GM18873 (cell line): ENCODE measurements around the gene RAB8A.
"Not testable (repeated sequence)": the region's sequence is repeated elsewhere in the genome, so short reads cannot be mapped to it uniquely, and the experiment has no call there.

ENCODE experiments used
- ATAC-seq: cut with Tn5 transposase; IDR thresholded peaks from one replicate; pipeline ENCODE4 v1.9.1; 2021; ENCODE audit warnings: mild to moderate bottlenecking, moderate library complexity, moderate number of reproducible peaks; ENCODE audit not compliant: unreplicated experiment, low FRiP score

The RAB8A gene

DNA sequence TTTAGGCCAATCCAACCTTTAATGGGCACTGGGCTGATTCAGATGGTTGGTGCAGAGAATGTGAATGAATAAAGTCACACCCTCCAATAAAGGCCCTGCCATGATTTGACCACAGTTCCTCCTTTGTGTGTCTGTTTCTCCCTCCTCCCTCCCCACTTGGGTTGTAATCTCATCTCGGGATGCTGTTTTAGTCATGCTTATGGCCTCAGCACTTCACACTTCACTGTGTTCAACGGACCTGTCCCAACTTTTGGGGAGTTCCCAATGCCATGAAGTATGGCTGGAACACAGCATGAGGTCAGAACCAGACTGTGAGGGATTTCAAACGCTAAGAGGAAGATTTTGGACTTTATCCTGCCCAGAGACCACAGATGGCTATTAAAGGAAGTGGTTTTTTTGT is 5.6 kb upstream of the RAB8A start:
- no peak for ATAC-seq

DNA sequence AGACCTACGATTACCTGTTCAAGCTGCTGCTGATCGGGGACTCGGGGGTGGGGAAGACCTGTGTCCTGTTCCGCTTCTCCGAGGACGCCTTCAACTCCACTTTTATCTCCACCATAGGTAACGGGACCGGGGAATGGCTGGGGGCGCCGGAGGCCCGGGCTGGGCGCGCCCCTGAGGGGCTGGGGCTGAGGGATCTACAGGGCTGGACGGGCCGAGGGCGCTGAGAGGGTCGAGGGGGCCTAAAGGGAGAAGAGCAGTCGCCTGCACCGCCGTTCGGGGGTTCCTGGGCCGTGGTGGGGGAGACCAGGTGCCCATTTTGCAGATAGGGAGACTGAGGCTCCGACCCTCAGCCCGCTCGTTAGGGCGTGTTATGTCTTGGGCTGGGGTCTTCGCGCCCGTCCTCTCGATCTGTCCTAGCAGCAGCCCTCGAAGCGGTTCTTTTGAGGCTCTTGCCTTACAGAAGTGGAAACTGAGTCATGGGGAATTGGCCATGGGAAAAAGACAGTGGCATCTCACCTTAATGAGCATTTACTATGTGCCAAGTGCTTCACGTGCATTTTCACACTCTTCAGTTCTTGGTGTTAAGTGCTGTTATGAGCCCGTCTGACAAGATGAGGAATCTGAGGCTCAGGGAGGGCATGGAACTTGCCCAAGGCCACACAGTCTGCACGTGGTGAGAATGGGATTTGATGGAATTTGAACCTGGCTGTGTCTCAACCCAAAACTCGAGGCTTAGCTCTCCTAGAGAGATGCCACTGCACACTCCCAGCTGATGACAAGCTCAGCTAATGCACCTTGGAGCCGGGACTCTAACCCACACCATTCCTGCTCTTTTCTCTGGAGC is 442 bp downstream of the RAB8A start:
- no peak for ATAC-seq

DNA sequence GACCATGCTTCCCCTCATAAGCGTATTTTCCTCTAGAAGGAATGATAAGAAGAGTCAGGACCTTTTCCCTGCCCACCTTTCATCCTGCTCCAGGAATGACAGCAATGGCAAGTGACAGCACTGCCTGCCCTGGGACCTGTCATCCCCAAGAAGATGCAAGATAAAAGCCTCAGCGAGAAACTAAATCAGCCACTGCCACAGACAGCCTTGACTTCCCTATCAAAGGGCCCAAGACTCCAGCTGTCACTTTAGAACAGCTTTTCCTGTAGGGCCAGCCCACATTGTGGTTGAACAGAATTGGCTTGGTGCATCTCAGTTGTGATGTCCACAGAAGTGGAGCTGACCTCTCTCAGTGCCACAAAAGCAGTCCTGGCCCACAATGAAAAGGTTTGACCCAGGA is 1.1 kb downstream of the RAB8A start:
- ATAC-seq: no peak

GRCh38 chr19:16113727-16114126 is 2.0 kb downstream of the RAB8A start:
- ATAC-seq: no peak

- ATAC-seq: no peak
Measured at GRCh38 chr19:16115301-16116039, 3.8 kb downstream of the RAB8A start.

GRCh38 chr19:16116067-16116466 is 4.4 kb downstream of the RAB8A start:
- ATAC-seq: no peak

- no peak for ATAC-seq
Measured at GRCh38 chr19:16117594-16118033, 5.9 kb downstream of the RAB8A start.

DNA sequence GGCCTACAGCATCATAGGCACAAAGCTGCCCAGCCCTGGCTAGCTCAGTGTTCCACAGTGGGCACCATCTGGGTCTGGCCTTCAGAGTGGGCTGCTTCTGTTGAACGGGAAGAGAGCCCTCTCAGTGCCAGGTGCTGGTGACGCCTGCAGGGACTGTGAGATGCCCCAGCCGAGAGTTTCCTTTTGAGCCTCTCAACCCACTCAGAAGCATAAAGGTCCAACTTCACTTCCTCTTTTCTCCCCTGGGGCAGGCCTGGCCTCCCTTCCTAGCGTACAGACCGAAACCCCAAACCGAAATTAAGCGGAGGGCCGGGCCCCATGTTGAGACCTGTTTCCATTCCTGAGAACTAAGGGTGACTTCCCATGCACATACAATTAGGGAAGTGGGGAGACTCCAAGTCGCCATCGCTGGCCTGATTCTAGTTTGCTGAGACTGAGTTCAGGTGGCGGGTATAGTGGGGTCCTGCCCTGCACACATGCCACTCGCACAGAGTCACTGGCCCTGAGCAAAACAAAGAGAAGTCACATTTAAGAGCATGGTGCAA is 6.9 kb downstream of the RAB8A start:
- ATAC-seq: peak; percentile 63

DNA sequence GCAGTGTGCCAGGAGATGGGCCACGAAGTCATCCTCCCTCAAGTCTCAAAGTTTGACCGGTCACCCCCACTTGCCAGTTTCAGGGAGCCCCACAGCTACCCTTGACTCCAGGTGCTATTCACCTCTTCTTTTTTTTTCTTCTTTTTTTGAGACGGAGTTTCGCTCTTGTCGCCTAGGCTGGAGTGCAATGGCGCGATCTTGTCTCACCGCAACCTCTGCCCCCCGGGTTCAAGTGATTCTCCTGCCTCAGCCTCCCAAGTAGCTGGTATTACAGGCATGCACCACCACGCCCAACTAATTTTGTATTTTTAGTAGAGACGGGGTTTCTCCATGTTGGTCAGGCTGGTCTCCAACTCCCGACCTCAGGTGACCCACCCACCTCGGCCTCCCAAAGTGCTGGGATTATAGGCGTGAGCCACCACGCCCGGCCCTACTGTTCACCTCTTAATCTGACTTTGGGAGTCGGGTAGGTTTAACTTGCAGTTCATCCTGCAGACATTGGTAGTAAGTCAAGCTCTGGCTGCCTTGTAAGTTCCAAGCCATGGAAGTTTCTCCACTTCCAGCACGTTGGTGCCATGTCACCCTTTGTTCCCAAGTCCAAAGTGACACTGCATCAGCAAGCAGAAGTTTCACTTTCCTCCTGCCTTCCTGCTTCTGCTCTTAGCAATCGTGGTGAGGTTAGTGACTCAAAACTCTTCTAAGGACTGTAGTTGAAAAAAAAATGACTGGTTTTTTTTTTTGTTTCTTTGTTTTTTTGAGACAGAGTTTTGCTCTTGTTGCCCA is 7.6 kb downstream of the RAB8A start:
- ATAC-seq: not testable (repeated sequence)

DNA sequence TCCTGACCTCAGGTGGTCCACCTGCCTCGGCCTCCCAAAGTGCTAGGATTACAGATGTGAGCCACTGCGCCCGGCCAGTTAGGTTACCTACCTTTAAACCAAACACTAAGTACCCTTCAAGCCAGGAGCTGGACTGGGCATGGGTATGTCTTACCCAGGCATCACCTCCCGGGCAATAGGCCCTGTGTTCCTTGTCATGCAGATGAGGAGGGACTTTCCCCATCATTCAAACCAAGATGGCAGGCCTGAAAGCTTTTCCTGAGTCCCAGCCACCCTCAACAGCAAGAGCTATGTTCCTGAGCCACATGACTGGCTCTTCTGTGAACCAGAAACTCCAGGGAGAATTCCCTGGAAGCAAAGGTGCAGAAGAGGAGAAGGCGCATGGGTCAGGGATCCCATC is 9.5 kb downstream of the RAB8A start:
- no peak for ATAC-seq

- no peak for ATAC-seq
Measured at GRCh38 chr19:16121967-16122366, 10.3 kb downstream of the RAB8A start.

GRCh38 chr19:16124953-16125352 is 13.3 kb downstream of the RAB8A start:
- no peak for ATAC-seq

DNA sequence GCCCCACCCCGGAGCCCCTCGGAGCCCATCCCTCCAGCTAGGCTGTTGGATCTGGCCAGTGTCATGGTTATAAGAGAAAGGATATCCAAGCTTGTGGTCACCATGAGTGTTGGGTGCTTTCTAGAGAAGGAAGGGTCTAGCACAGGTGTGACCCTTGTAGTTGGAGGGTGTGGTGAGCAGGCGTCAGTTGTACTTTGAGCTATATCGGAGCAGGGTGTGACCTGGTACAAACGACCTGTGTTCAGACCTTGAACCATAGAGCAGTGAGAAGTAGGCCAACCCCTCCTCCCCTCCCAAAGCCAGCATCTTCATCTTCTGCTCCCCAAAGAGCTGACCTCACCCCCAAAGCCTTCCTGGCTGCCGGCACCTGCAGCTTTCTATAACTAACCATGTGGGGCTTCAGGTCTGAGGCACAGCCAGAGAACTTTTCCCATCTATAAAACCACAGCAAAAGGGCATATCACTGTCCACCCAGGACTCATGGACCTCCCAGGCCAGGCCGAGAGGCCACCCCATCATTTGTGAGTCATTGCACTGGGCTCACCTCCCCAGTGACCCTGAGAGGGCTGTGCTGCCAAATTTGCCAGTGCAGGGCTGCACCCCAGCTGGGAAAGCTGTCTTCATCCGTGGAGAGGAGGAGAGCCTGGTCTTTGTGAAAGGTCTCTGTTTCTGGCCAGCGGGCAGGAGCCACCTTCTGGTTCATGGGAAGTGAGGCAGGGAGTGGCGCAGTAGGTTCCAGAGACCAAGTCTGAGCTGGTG is 14.2 kb downstream of the RAB8A start:
- no peak for ATAC-seq

DNA sequence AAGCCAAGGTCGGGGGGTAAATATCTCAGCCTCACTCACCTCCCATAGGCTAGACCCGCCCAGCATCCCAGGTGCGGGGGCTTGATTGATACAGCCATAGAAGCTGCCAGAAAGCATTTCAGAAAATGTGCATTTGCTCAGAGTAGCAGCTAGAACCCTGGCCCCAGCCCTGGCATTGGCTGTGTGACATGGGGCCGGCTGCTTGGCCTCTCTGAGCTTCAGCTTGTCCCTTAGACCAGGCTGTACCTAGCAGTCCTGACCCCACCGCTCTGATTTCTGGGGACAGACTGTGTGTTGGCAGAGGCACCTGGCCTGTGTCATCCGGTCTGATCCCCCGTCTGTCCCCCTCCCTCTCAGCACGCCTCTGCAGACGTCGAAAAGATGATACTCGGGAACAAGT is 15.4 kb downstream of the RAB8A start:
- ATAC-seq: no peak

DNA sequence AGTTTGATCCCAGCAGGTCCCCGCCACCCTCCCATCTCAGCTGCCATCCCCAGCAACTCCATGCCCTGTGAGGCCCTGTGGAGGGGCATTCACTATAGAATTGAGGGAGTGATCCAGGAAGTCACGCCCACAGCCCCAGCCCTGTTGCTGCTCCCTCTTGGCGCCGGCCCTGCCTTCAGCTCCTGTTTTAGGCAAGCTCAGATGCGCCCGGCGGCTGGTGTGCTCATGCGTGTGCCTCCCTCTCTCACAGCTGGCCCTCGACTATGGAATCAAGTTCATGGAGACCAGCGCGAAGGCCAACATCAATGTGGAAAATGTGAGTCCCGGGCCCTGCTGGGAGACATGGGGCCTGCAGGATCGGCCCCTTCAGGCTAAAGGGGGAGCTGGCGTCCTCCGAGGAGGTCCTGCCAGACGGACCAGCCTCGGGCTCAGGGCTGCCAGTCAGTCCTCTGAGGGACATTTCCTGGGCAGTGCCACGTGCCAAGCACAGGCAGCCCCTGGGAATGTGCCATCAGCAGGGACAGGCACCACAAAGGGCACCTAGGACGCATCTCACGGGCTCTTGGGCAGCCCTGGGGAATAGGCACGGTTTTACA is 16.2 kb downstream of the RAB8A start:
- no peak for ATAC-seq

GRCh38 chr19:16131648-16132047 is 20.0 kb downstream of the RAB8A start:
- no peak for ATAC-seq

DNA sequence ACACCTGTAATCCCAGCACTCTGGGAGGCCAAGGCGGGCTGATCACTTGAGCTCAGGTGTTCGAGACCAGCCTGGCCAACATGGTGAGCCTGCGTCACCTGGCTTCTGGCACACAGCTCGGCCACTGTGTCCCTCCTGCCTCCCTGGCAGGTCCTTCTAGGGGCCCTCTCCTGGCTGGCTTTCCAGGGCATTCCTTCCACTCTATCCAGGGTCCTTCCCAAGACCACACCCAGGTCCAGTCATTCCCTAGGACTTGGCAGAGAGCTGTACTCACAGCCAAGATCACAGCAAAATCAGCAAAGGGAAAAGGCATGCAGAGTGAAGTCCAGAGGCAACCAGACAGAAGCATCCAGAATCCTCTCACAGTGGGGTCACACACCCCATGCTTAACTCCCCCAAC is 22.1 kb downstream of the RAB8A start:
- ATAC-seq: no peak

- ATAC-seq: no peak
Measured at GRCh38 chr19:16134510-16134909, 22.8 kb downstream of the RAB8A start.

- ATAC-seq: no peak
Measured at GRCh38 chr19:16135430-16136127, 23.9 kb downstream of the RAB8A start.
